SK-N-SH (cell line): ENCODE measurements around the gene SPACA1. TPM values are rescaled to one million over a fixed set of nuclear protein-coding genes. Genes with fewer than 3 reads are reported as not detected.

Experiments
- CTCF ChIA-PET: fragments of 300-600, 350-600 bp; formaldehyde crosslinking; extraction: SDS; loops from one replicate; lab custom pipeline; 2021; lab: Yijun Ruan, JAX
- POLR2A ChIA-PET: fragments of 350-600 bp; sonication (Branson Sonifier 250); formaldehyde crosslinking; extraction: SDS; loops from one replicate; lab custom pipeline; 2020; ENCODE audit warnings: antibody characterized with exemption, inconsistent platforms; lab: Yijun Ruan, JAX
- DNase-seq: peaks from one replicate; pipeline ENCODE4 v3.0.0; 2012
- H2AFZ ChIP-seq: fragments of 200-600 bp; sonication (generic); 2 replicates; pipeline ENCODE4 v1.8.1; 2016; ENCODE audit warnings: antibody characterized with exemption, mild to moderate bottlenecking, low read depth
- H3F3A ChIP-seq: fragments of 200-600 bp; sonication (generic); replicated peaks from 2 replicates; pipeline ENCODE3; 2016; ENCODE audit warnings: antibody characterized with exemption, mild to moderate bottlenecking; ENCODE audit not compliant: insufficient read depth
- H3K27ac ChIP-seq, 2 experiments: fragments of 200-500 bp in 1 of 2; fragments of 200-600 bp in 1 of 2; sonication (Bioruptor generic) in 1 of 2; sonication (generic), shearing (Covaris generic) in 1 of 2; 2 replicates each; pipeline versions ENCODE4 v1.5.1 to v1.6.1; 2014 to 2016; ENCODE audit warnings: low read depth in 2 of 2, inconsistent platforms in 1 of 2, low read length in 1 of 2, mild to moderate bottlenecking in 1 of 2, mixed read lengths in 1 of 2
- H3K27me3 ChIP-seq: fragments of 200-600 bp; sonication (generic), shearing (Covaris generic); 2 replicates; pipeline ENCODE4 v1.6.1; 2016; ENCODE audit warnings: mixed run types; ENCODE audit not compliant: insufficient read depth
- H3K36me3 ChIP-seq, 2 experiments: fragments of 200-500 bp in 1 of 2; fragments of 200-600 bp in 1 of 2; sonication (Bioruptor generic) in 1 of 2; sonication (generic) in 1 of 2; replicated peaks in 1 of 2; 2 replicates each; pipeline versions ENCODE3 to v1.5.1; 2014 to 2016; ENCODE audit warnings: low read length in 1 of 2, mild to moderate bottlenecking in 1 of 2; ENCODE audit not compliant: insufficient read depth in 2 of 2, control insufficient read depth in 1 of 2
- H3K4me1 ChIP-seq, 2 experiments: fragments of 200-500 bp in 1 of 2; fragments of 200-600 bp in 1 of 2; sonication (Bioruptor generic) in 1 of 2; sonication (generic), shearing (Covaris generic) in 1 of 2; 2 replicates each; pipeline versions ENCODE4 v1.5.1 to v1.6.1; 2014 to 2016; ENCODE audit warnings: low read depth in 1 of 2, low read length in 1 of 2, mixed run types in 1 of 2; ENCODE audit not compliant: insufficient read depth in 2 of 2, control insufficient read depth in 1 of 2
- H3K4me2 ChIP-seq: fragments of 200-600 bp; sonication (generic), shearing (Covaris generic); 2 replicates; pipeline ENCODE4 v1.6.1; 2017; ENCODE audit warnings: mixed run types
- H3K4me3 ChIP-seq, 2 experiments: fragments of 200-500 bp in 1 of 2; fragments of 200-600 bp in 1 of 2; sonication (Bioruptor generic) in 1 of 2; sonication (generic), shearing (Covaris generic) in 1 of 2; 2 replicates each; pipeline versions ENCODE4 v1.5.1 to v1.8.1; 2014 to 2016; ENCODE audit warnings: low read depth in 2 of 2, inconsistent platforms in 1 of 2, low read length in 1 of 2, mild to moderate bottlenecking in 1 of 2, mixed read lengths in 1 of 2, moderate library complexity in 1 of 2
- H3K79me2 ChIP-seq: fragments of 200-600 bp; sonication (generic); 2 replicates; pipeline ENCODE4 v1.8.1; 2017; ENCODE audit warnings: mild to moderate bottlenecking; ENCODE audit not compliant: insufficient read depth
- H3K9ac ChIP-seq: fragments of 200-600 bp; sonication (generic); 2 replicates; pipeline ENCODE4 v1.6.1; 2017; ENCODE audit warnings: mixed run types
- H3K9me2 ChIP-seq: fragments of 200-600 bp; sonication (generic); 2 replicates; pipeline ENCODE4 v1.6.1; 2017; ENCODE audit warnings: mixed run types
- H3K9me3 ChIP-seq: fragments of 200-600 bp; sonication (generic); 2 replicates; pipeline ENCODE4 v1.6.1; 2017; ENCODE audit warnings: mixed run types, mild to moderate bottlenecking, moderate library complexity
- H4K20me1 ChIP-seq: fragments of 200-600 bp; sonication (generic); 2 replicates; pipeline ENCODE4 v1.6.1; 2017; ENCODE audit warnings: mild to moderate bottlenecking, mixed run types; ENCODE audit not compliant: insufficient read depth
- ELF1 ChIP-seq: IDR thresholded peaks from 2 replicates; pipeline ENCODE4 v1.4.0; 2012
- EP300 ChIP-seq, 2 experiments: IDR thresholded peaks; 2 replicates each; pipeline versions ENCODE4 v1.4.0 to v1.6.1; 2012; ENCODE audit warnings: borderline replicate concordance in 1 of 2, low read depth in 1 of 2, low read length in 1 of 2
- EZH2phosphoT487 ChIP-seq: fragments of 200-600 bp; sonication (generic); IDR thresholded peaks from 2 replicates; pipeline ENCODE4 v1.6.1; 2017; ENCODE audit warnings: low read depth, mixed run types, mild to moderate bottlenecking, antibody characterized with exemption, moderate library complexity, borderline replicate concordance
- FOSL2 ChIP-seq: IDR thresholded peaks from 2 replicates; pipeline ENCODE4 v1.4.0; 2012; ENCODE audit warnings: low read depth, mild to moderate bottlenecking, moderate library complexity, borderline replicate concordance
- FOXJ3 ChIP-seq: sonication (generic); formaldehyde crosslinking; IDR thresholded peaks from 2 replicates; pipeline ENCODE4 v1.5.1; 2020; ENCODE audit warnings: mild to moderate bottlenecking, missing genetic modification reagents
- JUND ChIP-seq: IDR thresholded peaks from 2 replicates; pipeline ENCODE4 v1.4.0; 2012
- MEF2A ChIP-seq: IDR thresholded peaks from 2 replicates; pipeline ENCODE4 v1.4.0; 2012; ENCODE audit warnings: low read depth, borderline replicate concordance
- NFIC ChIP-seq: IDR thresholded peaks from 2 replicates; pipeline ENCODE4 v1.4.0; 2012; ENCODE audit warnings: borderline replicate concordance
- PBX3 ChIP-seq: IDR thresholded peaks from 2 replicates; pipeline ENCODE4; 2012
- RAD21 ChIP-seq: IDR thresholded peaks from 2 replicates; pipeline ENCODE4 v1.6.1; 2012; ENCODE audit warnings: mild to moderate bottlenecking, low read length
- RCOR1 ChIP-seq: fragments of 150-350 bp; IDR thresholded peaks from 2 replicates; pipeline ENCODE4 v1.6.1; 2017; ENCODE audit warnings: antibody characterized with exemption, low read length
- RXRA ChIP-seq: IDR thresholded peaks from 2 replicates; pipeline ENCODE4 v1.4.0; 2012; ENCODE audit warnings: low read depth, mild to moderate bottlenecking, borderline replicate concordance
- SIN3A ChIP-seq: IDR thresholded peaks from 2 replicates; pipeline ENCODE4 v1.6.1; 2012; ENCODE audit warnings: low read depth, mild to moderate bottlenecking, low read length, moderate library complexity, borderline replicate concordance
- ZBTB33 ChIP-seq: IDR thresholded peaks from 2 replicates; pipeline ENCODE4 v1.4.0; 2012; ENCODE audit warnings: low read depth, borderline replicate concordance
- WGBS: methylation state at CpG from one replicate; pipeline ENCODE4 v1.1.6; 2017; ENCODE audit warnings: low lambda C conversion rate; 5-methylcytosine and 5-hydroxymethylcytosine counted together
- polyA plus RNA-seq, 3 experiments: library from polyadenylated mRNA; depleted of rRNA; stranded (reverse); fragments of >200 nt; gene quantifications; 2 replicates each; pipeline ENCODE4 v1.2.3, GENCODE V29; 2012
- TF ChIP-seq, protein P1 (sequence below): IDR thresholded peaks from 2 replicates; pipeline ENCODE4 v1.4.0; 2012; ENCODE audit warnings: low read depth, borderline replicate concordance
- TF ChIP-seq, protein P2 (sequence below): fragments of 200-600 bp; sonication (generic); IDR thresholded peaks from 2 replicates; pipeline ENCODE4 v1.6.1; 2017; ENCODE audit warnings: antibody characterized with exemption, mild to moderate bottlenecking, moderate library complexity
- TF ChIP-seq, protein P3 (sequence below): fragments of 150-350 bp; IDR thresholded peaks from 2 replicates; pipeline ENCODE4 v1.6.1; 2017; ENCODE audit warnings: antibody characterized with exemption, low read length, low read depth, borderline replicate concordance
- TF ChIP-seq, protein P4 (sequence below): IDR thresholded peaks from 2 replicates; pipeline ENCODE4 v1.4.0; 2012; ENCODE audit warnings: low read depth

SPACA1 gene
- polyA plus RNA-seq, 1 of the 3 experiments (the other 2 are of a cell fraction) = not detected

DNA sequence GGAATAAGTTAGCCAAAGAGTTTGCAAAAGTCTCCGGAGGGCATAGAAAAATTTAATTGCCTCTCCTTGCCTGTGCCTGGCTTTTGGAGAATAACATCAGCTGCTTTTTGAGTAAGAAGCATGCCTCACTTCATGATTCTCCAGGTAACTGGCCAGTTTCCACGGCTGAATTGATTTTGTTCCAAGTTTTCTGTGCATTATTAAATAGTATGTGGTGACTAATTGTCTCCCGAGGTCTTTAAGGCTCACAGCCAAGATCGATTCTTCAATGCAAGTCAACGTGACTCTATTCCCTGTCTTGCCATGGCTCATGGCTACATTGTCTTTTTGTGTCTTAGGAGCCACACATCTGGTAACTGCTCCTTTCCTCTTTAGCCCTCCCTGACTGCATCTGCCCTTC lies 64.3 kb downstream of the SPACA1 start (continued):
- TF ChIP-seq RXRA = no peak
- no peak for TF ChIP-seq SIN3A
- no peak for TF ChIP-seq EZH2phosphoT487
- TF ChIP-seq RAD21 = no peak
- no peak for TF ChIP-seq PBX3

DNA sequence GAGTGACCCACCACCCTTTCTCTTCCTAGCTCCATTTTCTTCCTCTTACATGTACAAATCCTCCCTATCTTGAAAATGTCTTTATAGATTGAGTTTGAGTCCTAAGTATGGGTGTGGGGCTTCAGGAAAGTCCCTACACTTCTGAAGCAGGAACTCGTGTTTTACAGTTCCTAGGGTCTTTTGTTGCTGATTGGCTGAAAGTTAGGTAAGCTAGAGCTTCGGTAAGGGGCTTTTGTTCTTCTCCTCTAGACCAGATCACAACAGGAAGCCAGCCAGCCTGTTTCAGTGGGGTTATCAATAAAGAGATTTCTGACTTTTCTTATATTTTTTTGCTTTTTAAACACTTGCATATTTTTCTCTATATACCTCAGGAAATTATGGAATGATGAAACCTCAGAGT lies 67.2 kb downstream of the SPACA1 start:
- no peak overlapping the region for H3K9ac ChIP-seq
- H3K4me3 ChIP-seq = no peak overlapping the region
- H3K9me3 ChIP-seq = no peaks in the 10 kb centered on the region
- CTCF ChIA-PET = no interaction called here
- H3K27me3 ChIP-seq = no peaks in the 10 kb centered on the region
- POLR2A ChIA-PET = no interaction called here
- no peak overlapping the region for H3K27ac ChIP-seq
- no peak overlapping the region for H2AFZ ChIP-seq
- H3K4me1 ChIP-seq = no peaks in the 10 kb centered on the region
- no peaks in the 10 kb centered on the region for H4K20me1 ChIP-seq
- no peak for DNase-seq
- no peak for TF ChIP-seq ZBTB33
- TF ChIP-seq, protein P1, sequence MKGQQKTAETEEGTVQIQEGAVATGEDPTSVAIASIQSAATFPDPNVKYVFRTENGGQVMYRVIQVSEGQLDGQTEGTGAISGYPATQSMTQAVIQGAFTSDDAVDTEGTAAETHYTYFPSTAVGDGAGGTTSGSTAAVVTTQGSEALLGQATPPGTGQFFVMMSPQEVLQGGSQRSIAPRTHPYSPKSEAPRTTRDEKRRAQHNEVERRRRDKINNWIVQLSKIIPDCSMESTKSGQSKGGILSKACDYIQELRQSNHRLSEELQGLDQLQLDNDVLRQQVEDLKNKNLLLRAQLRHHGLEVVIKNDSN = no peak
- no peak for TF ChIP-seq NFIC
- TF ChIP-seq MEF2A = no peak
- TF ChIP-seq EZH2phosphoT487 = no peak
- no peak for TF ChIP-seq RCOR1
- TF ChIP-seq EP300 (IDR thresholded peaks at IDR 0.05; ENCODE audit: borderline replicate concordance in 1 of 2, low read depth in 1 of 2, low read length in 1 of 2) = no peak
- TF ChIP-seq, protein P2, sequence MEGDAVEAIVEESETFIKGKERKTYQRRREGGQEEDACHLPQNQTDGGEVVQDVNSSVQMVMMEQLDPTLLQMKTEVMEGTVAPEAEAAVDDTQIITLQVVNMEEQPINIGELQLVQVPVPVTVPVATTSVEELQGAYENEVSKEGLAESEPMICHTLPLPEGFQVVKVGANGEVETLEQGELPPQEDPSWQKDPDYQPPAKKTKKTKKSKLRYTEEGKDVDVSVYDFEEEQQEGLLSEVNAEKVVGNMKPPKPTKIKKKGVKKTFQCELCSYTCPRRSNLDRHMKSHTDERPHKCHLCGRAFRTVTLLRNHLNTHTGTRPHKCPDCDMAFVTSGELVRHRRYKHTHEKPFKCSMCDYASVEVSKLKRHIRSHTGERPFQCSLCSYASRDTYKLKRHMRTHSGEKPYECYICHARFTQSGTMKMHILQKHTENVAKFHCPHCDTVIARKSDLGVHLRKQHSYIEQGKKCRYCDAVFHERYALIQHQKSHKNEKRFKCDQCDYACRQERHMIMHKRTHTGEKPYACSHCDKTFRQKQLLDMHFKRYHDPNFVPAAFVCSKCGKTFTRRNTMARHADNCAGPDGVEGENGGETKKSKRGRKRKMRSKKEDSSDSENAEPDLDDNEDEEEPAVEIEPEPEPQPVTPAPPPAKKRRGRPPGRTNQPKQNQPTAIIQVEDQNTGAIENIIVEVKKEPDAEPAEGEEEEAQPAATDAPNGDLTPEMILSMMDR = no peak
- TF ChIP-seq, protein P3, sequence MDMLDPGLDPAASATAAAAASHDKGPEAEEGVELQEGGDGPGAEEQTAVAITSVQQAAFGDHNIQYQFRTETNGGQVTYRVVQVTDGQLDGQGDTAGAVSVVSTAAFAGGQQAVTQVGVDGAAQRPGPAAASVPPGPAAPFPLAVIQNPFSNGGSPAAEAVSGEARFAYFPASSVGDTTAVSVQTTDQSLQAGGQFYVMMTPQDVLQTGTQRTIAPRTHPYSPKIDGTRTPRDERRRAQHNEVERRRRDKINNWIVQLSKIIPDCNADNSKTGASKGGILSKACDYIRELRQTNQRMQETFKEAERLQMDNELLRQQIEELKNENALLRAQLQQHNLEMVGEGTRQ = no peak
- TF ChIP-seq, protein P4, sequence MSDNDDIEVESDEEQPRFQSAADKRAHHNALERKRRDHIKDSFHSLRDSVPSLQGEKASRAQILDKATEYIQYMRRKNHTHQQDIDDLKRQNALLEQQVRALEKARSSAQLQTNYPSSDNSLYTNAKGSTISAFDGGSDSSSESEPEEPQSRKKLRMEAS = no peak
- TF ChIP-seq JUND = no peak
- no peak for TF ChIP-seq ELF1
- TF ChIP-seq FOSL2 = no peak
- TF ChIP-seq FOXJ3 = no peak
- no peak for TF ChIP-seq PBX3
- H3K79me2 ChIP-seq = no peaks in the 10 kb centered on the region
- H3K4me2 ChIP-seq = no peak overlapping the region
- H3F3A ChIP-seq = no peaks in the 10 kb centered on the region
- no peaks in the 10 kb centered on the region for H3K9me2 ChIP-seq
- H3K36me3 ChIP-seq = no peaks in the 10 kb centered on the region
- WGBS = 3% methylated on average over 2 of the region's 2 CpGs
